Kidney (tissue), 14 donors: ENCODE data around the gene PARD6A. TPM values are rescaled to one million over a fixed set of nuclear protein-coding genes. Genes with fewer than 3 reads are reported as not detected.

Source experiments
- DNase-seq, 5 donors: peaks; one replicate each; pipeline ENCODE4 v3.0.0-alpha.2; 2013 to 2020
- FAIRE-seq: peaks from 2 replicates; lab custom pipeline; 2012; peaks lifted over from hg19 to GRCh38; lab: Jason Lieb, UNC
- H3K27ac ChIP-seq, 2 donors: one replicate each; pipeline ENCODE4 v1.7.0; 2013; ENCODE audit warnings: low read depth in 2 of 2, low read length in 2 of 2, inconsistent platforms in 1 of 2
- H3K27me3 ChIP-seq: one replicate; pipeline ENCODE4 v1.7.1; 2013; ENCODE audit warnings: low read length, inconsistent platforms; ENCODE audit not compliant: control insufficient read depth, insufficient read depth
- H3K36me3 ChIP-seq, 3 donors: one replicate each; pipeline versions ENCODE4 v1.7.0 to v1.7.1; 2013; ENCODE audit warnings: low read length in 3 of 3, control low read depth in 1 of 3, inconsistent platforms in 1 of 3; ENCODE audit not compliant: insufficient read depth in 3 of 3, control insufficient read depth in 2 of 3
- H3K4me1 ChIP-seq, 3 donors: one replicate each; pipeline versions ENCODE4 v1.7.0 to v1.7.1; 2013; ENCODE audit warnings: low read length in 3 of 3, inconsistent platforms in 1 of 3, low read depth in 1 of 3; ENCODE audit not compliant: control insufficient read depth in 2 of 3, insufficient read depth in 2 of 3
- H3K4me3 ChIP-seq, 3 donors: one replicate each; pipeline versions ENCODE4 v1.7.0 to v1.8.1; 2013; ENCODE audit warnings: low read length in 3 of 3, control low read depth in 1 of 3, inconsistent platforms in 1 of 3
- H3K9ac ChIP-seq, 3 donors: one replicate each; pipeline versions ENCODE4 v1.7.0 to v1.7.1; 2013; ENCODE audit warnings: low read length in 3 of 3, control low read depth in 1 of 3, inconsistent platforms in 1 of 3
- H3K9me3 ChIP-seq, 3 donors: one replicate each; pipeline versions ENCODE4 v1.7.0 to v1.7.1; 2013; ENCODE audit warnings: low read length in 3 of 3, control low read depth in 1 of 3, inconsistent platforms in 1 of 3; ENCODE audit not compliant: control insufficient read depth in 2 of 3, insufficient read depth in 1 of 3
- intact Hi-C: fragments of 100-400 bp; cut with DNase I; formaldehyde crosslinking; loops from one replicate; pipeline ENCODE4 v1.11.1; 2022
- polyA plus RNA-seq: library from polyadenylated mRNA; stranded (reverse); fragments of 350-450 nt; fragmentation: Illumina TruSeq; extraction: RNeasy Lipid Tissue Mini Kit (QIAGEN cat#74804); gene quantifications from one replicate; pipeline ENCODE4 v1.2.3, GENCODE V29; 2014; ENCODE audit warnings: low read depth, low replicate concordance; ENCODE audit not compliant: insufficient read depth
- total RNA-seq: library from RNA; stranded (reverse); fragmentation: NEBNext Ultra II Directional; extraction: Animal tissue kit (Norgen Biotek cat#: 25700); gene quantifications from one replicate; pipeline ENCODE4 v1.2.1, GENCODE V29; 2021
- TF ChIP-seq, protein P1 (sequence below): IDR thresholded peaks from 3 replicates; pipeline ENCODE4 v1.5.1; 2012; ENCODE audit warnings: mild to moderate bottlenecking, moderate library complexity, borderline replicate concordance; ENCODE audit not compliant: insufficient read depth; ENCODE audit errors: extremely low read depth
- donor health status: control.
- donor health status: control.
- donor health status: control.
- donor health status: control.
- donor health status: control.
- donor health status: DM: yes; HTN: yes; CAD: no.
- donor health status: Normal renal cell carcinoma (clear cell type).

PARD6A gene
- total and polyA plus RNA-seq, 2 donors from 2014 or later: 6.1 to 17.1 TPM

DNA sequence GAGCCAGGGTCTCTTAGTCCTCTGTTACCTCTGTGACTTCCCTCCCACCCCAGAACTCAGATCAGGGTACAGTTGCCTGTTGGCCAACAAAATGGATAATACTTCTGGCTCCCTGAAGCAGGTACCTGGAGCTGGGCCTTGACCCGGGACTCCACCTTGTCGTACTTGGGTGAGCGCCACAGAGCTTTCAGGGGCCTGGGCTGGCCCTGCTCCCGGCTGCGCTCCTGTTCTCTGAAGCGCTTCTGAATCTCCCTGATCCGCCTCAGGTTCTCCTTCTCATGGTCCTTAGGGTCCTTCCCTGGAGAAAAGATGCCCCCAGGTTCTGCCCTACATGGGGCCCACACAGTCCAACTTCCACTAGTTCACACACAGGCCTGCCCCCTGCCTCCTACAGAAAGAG, 4.1 kb downstream of the PARD6A start:
- no peaks in the 10 kb centered on the region for H3K27me3 ChIP-seq
- DNase-seq (no peak), FAIRE-seq (no peak)
- intact Hi-C loops: no loop called here
- H3K9me3 ChIP-seq: no peaks in the 10 kb centered on the region
- no peak overlapping the region for H3K4me3 ChIP-seq
- H3K4me1 ChIP-seq: peaks cover 0 to 31% (median 11%) of the 10 kb centered on the region in 3 donors
- H3K36me3 ChIP-seq: peaks cover 0 to 3% (median 0%) of the 10 kb centered on the region in 3 donors
- H3K27ac ChIP-seq: no peak overlapping the region
- TF ChIP-seq, protein P1, sequence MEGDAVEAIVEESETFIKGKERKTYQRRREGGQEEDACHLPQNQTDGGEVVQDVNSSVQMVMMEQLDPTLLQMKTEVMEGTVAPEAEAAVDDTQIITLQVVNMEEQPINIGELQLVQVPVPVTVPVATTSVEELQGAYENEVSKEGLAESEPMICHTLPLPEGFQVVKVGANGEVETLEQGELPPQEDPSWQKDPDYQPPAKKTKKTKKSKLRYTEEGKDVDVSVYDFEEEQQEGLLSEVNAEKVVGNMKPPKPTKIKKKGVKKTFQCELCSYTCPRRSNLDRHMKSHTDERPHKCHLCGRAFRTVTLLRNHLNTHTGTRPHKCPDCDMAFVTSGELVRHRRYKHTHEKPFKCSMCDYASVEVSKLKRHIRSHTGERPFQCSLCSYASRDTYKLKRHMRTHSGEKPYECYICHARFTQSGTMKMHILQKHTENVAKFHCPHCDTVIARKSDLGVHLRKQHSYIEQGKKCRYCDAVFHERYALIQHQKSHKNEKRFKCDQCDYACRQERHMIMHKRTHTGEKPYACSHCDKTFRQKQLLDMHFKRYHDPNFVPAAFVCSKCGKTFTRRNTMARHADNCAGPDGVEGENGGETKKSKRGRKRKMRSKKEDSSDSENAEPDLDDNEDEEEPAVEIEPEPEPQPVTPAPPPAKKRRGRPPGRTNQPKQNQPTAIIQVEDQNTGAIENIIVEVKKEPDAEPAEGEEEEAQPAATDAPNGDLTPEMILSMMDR: no peak
- no peak overlapping the region for H3K9ac ChIP-seq

DNA sequence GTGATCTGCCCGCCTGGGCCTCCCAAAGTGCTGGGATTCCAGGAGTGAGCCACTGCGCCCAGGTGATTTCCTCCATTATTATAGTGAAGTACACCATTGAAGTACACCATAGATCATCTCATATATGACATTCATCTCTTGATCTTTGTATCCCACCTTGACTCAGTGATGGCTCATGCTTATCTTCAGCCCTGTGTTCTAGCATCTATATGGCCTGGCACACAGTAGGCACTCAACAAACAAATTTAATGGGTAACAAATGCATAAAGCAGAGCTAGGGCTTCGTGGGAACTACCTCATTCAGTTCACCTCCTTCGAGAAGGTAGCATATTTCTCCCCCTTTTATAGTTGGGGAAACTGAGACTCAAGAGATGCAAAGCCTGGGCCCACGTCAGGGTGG, 4.8 kb downstream of the PARD6A start:
- FAIRE-seq: no peak
- Histone ChIP-seq H3K27me3 (no peaks in the 10 kb centered on the region), H3K4me3 (peak overlapping the region in 2 of 3 donors; percentile 28 to 79), H3K27ac (no peak overlapping the region), H3K9me3 (no peaks in the 10 kb centered on the region), H3K36me3 (peaks cover 0 to 3% (median 0%) of the 10 kb centered on the region in 3 donors), H3K9ac (peak overlapping the region in 1 of 3 donors; percentile 3), H3K4me1 (peaks cover 0 to 31% (median 11%) of the 10 kb centered on the region in 3 donors)
- TF ChIP-seq, protein P1: no peak
- DNase-seq: no peak
- intact Hi-C loops: no loop called here

DNA sequence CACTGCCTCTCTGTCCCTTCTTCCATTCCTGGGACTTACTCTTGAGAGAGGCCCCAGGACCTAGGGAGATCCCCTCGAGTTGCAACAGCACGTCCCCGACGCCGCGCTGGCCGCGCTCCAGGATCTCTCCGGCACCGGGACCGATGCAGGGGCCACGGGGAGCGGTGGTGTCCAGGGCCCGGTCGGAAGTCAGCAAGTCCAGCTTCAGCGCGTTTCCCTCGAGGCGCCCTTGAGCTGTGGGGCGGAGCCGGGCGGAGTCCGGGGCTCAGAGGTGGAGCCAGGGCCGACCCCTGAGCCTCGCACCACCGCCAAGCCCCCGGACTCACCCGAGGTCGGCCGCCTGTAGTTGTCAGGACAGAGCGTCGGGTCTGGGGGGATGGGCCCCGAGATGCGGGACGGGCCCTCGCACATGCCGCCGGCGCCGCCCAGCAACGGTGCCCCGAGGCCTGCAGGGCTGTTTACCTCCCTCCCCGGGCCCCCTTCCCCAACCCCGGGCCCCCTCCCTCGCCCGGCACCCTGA, 5.3 kb downstream of the PARD6A start:
- TF ChIP-seq, protein P1: no peak
- intact Hi-C loops: no loop called here
- DNase-seq (peak in 4 of 5 donors; percentile 39 to 87 (median 58)), FAIRE-seq (no peak)
- peak overlapping the region in 1 of 3 donors; percentile 3 for H3K9ac ChIP-seq
- H3K27ac ChIP-seq: peak overlapping the region in 1 of 2 donors; percentile 92
- no peaks in the 10 kb centered on the region for H3K9me3 ChIP-seq
- H3K27me3 ChIP-seq: no peaks in the 10 kb centered on the region
- peaks cover 0 to 28% (median 11%) of the 10 kb centered on the region in 3 donors for H3K4me1 ChIP-seq
- peak overlapping the region in 2 of 3 donors; percentile 28 to 79 for H3K4me3 ChIP-seq
- H3K36me3 ChIP-seq: peaks cover 0 to 3% (median 0%) of the 10 kb centered on the region in 3 donors
